ENCODE measurements around the gene RIMKLB. TPM values are rescaled to one million over a fixed set of nuclear protein-coding genes. Genes with fewer than 3 reads are reported as not detected.

Gene RIMKLB
- total and polyA plus RNA-seq, 3 donors from 2014 or later: 101 to 141 (median 123) TPM

DNA sequence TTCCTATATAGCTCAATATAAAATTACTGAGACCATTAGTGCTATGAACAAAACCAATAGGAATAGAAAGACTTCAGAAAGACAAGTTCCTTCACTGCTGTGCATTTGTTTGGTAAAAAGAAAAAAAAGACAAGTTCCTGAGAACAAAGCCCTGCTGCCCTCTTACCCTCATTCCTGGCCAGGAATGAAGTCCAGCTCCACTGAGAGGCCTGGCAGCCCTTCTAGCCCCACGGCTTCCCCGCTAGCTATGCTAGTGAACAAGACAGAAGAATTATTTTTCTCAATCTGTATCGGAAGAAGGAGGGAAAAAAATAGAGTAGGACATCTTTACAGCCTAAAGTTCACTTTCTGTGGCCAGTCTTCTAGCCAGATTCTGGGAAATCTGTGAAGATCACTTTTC lies 36.8 kb upstream of the RIMKLB start:
- Histone ChIP-seq H3K27ac (no peak overlapping the region), H3K4me1 (no peaks in the 10 kb centered on the region), H3K36me3 (ENCODE audit: low read depth, missing control alignments) (no peaks in the 10 kb centered on the region), H3K9me3 (no peaks in the 10 kb centered on the region), H3K27me3 (no peaks in the 10 kb centered on the region), H3K4me3 (no peak overlapping the region)
- WGBS, 2 donors: 77 to 82% methylated on average over 3 of the region's 3 CpGs
- intact Hi-C loops (cut with DNase I; ENCODE audit: low total_unique reads): no loop called here
- no peak for DNase-seq
- TF ChIP-seq POLR2A (IDR thresholded peaks at IDR 0.05): no peak
- TF ChIP-seq, protein P1, sequence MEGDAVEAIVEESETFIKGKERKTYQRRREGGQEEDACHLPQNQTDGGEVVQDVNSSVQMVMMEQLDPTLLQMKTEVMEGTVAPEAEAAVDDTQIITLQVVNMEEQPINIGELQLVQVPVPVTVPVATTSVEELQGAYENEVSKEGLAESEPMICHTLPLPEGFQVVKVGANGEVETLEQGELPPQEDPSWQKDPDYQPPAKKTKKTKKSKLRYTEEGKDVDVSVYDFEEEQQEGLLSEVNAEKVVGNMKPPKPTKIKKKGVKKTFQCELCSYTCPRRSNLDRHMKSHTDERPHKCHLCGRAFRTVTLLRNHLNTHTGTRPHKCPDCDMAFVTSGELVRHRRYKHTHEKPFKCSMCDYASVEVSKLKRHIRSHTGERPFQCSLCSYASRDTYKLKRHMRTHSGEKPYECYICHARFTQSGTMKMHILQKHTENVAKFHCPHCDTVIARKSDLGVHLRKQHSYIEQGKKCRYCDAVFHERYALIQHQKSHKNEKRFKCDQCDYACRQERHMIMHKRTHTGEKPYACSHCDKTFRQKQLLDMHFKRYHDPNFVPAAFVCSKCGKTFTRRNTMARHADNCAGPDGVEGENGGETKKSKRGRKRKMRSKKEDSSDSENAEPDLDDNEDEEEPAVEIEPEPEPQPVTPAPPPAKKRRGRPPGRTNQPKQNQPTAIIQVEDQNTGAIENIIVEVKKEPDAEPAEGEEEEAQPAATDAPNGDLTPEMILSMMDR (IDR thresholded peaks at IDR 0.05): no peak

DNA sequence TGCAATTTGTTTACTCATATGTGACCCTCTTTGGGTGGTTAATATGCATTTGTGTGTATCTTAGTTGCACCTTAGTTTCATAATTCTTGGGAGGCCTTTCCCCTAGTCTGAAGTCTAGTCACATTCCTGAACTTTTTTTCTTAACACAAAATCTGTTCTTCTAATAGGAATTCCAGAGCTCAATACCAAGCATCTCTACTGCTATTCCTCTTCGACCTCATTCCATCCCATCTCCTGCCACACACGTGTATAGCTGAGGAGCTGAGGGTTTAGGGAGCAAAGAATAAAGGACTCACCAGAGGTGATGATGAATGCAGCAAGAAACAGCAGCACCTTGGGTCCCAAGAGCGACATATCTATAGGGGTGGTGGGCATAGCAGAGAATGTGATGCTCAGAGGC lies 36.0 kb upstream of the RIMKLB start:
- H3K27me3 ChIP-seq: no peaks in the 10 kb centered on the region
- TF ChIP-seq, protein P1 (IDR thresholded peaks at IDR 0.05): no peak
- TF ChIP-seq POLR2A (IDR thresholded peaks at IDR 0.05): no peak
- 84 to 88% methylated on average over 3 of the region's 3 CpGs for WGBS, 2 donors
- no peaks in the 10 kb centered on the region for H3K4me1 ChIP-seq
- intact Hi-C loops (cut with DNase I; ENCODE audit: low total_unique reads): no loop called here
- DNase-seq: no peak
- no peak overlapping the region for H3K27ac ChIP-seq
- H3K9me3 ChIP-seq: no peaks in the 10 kb centered on the region
- H3K36me3 ChIP-seq (ENCODE audit: low read depth, missing control alignments): no peaks in the 10 kb centered on the region
- no peak overlapping the region for H3K4me3 ChIP-seq

DNA sequence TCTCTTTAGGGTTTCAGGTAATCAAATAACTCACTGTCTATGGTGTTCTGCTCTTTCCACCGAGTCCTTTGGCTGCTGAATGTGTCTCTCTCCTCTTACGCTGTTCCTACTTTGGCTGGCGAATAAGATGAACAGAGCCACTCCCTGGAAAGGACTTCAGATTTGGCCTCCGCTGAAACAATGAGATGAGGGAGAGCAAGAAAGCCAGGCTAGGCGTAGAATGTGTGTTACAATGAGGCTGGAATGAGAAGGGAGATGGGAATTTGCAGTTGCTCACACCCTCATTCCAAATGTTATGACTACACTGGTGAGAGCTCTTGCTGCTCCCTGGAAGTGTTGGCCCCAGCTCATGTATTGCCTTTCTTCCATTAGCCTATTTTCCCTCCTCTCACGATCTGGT lies 35.2 kb upstream of the RIMKLB start, which contains the start of gene MFAP5:
MFAP5 (minus strand) TSS at position 234 of the 400 bp plus-strand sequence. CDS start 722 bp downstream, outside the sequence.
- 79 to 80% methylated on average over 6 of the region's 6 CpGs for WGBS, 2 donors
- Histone ChIP-seq H3K4me3 (no peak within 1 kb of the TSS), H3K9me3 (no peaks in the 10 kb centered on the region), H3K27ac (peak within 1 kb of the TSS in 1 of 2 donors; percentile 41), H3K27me3 (no peaks in the 10 kb centered on the region), H3K4me1 (no peaks in the 10 kb centered on the region), H3K36me3 (ENCODE audit: low read depth, missing control alignments) (no peaks in the 10 kb centered on the region)
- intact Hi-C loops (cut with DNase I; ENCODE audit: low total_unique reads): no loop called here
- DNase-seq: no peak
- TF ChIP-seq POLR2A (IDR thresholded peaks at IDR 0.05): no peak

DNA sequence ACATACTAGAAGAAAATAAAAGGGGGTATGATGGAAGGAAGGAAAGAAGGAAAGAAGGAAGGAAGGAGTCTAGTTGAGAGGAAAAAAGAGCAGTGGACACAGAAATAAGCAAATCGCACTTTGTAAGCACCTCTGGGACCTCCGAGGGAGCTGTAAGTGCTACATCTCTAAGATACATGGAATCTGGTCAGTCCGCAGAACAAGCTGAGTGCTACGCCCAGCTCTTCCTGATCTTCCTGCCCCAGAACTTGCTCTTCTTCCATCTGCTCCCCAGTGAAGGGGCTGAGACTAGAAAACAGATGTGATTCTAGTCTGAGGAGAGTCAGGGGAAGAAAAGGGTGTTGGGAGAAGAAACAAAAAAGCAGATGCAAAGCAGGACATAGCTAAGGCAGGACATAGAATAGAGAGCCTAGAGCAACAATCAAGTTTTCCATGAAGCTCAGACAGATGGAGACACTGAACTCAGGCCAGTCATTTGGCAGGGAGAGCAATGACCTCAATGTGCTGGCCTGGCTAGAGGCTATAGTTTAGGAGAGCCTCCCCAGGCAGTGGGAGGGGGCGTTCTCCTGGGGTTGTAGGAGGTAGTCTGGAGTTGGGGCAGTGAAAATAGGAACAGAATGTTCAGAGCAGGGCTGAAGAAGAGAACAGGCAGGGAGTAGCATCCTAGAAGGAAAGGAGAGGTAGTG lies 33.4 kb upstream of the RIMKLB start:
- Histone ChIP-seq H3K4me1 (no peaks in the 10 kb centered on the region), H3K27me3 (no peaks in the 10 kb centered on the region), H3K4me3 (no peak overlapping the region), H3K27ac (peak overlapping the region in 1 of 2 donors; percentile 41), H3K9me3 (no peaks in the 10 kb centered on the region), H3K36me3 (ENCODE audit: low read depth, missing control alignments) (no peaks in the 10 kb centered on the region)
- no peak for TF ChIP-seq POLR2A (IDR thresholded peaks at IDR 0.05)
- TF ChIP-seq, protein P1 (IDR thresholded peaks at IDR 0.05): no peak
- peak; percentile 49 for DNase-seq
- intact Hi-C loops (cut with DNase I; ENCODE audit: low total_unique reads): no loop called here
- 70 to 73% methylated on average over 5 of the region's 5 CpGs for WGBS, 2 donors

DNA sequence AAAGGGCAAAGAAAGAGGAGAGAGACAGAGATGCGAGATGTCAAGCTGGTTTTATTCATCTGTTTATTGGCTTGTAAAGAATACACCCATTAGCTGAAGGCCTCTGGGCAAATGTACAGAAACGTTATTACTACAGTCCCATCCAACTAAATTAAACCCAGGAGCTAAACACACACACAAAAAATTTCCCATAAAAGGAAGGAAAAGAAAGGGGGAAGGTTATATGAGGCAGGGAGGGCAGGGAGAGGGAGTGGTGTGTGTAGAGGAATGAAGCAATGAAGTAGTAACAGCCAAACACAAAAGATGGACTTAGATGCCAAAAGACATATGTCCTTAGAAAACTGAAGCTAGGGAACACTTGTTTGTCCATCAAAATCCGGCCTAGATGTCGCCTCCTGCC lies 32.0 kb upstream of the RIMKLB start:
- no peaks in the 10 kb centered on the region for H3K9me3 ChIP-seq
- H3K27me3 ChIP-seq: no peaks in the 10 kb centered on the region
- no peaks in the 10 kb centered on the region for H3K36me3 ChIP-seq (ENCODE audit: low read depth, missing control alignments)
- DNase-seq: no peak
- WGBS, 2 donors: 82 to 92% methylated on average over 4 of the region's 4 CpGs
- TF ChIP-seq, protein P1 (IDR thresholded peaks at IDR 0.05): no peak
- H3K4me3 ChIP-seq: no peak overlapping the region
- H3K27ac ChIP-seq: no peak overlapping the region
- intact Hi-C loops (cut with DNase I; ENCODE audit: low total_unique reads): no loop called here
- no peaks in the 10 kb centered on the region for H3K4me1 ChIP-seq

Measured in testis (tissue), 3 donors.